Kidney glomerular epithelial cell (primary cell): ENCODE data around the gene HLA-E.
"Not testable (repeated sequence)": the region's sequence is repeated elsewhere in the genome, so short reads cannot be mapped to it uniquely, and the experiment has no call there.

Experiments used
- DNase-seq: peaks from one replicate; lab custom pipeline; 2025; lab: John Stamatoyannopoulos, UW

HLA-E gene

GRCh38 chr6:30481211-30481964 is 7.9 kb upstream of the HLA-E start:
- no peak for DNase-seq

GRCh38 chr6:30481965-30482644 is 7.2 kb upstream of the HLA-E start:
- DNase-seq, result peak; percentile 46

- peak; percentile 58 for DNase-seq
These were observed 5.5 kb upstream of the HLA-E start for GRCh38 chr6:30483677-30484279.

- DNase-seq, result no peak
These were observed 4.1 kb upstream of the HLA-E start for GRCh38 chr6:30485236-30485635.

GRCh38 chr6:30487926-30488325 is 1.4 kb upstream of the HLA-E start:
- no peak for DNase-seq

GRCh38 chr6:30488697-30489080 is 620 bp upstream of the HLA-E start:
- DNase-seq, result not testable (repeated sequence)

GRCh38 chr6:30490026-30490876 is 942 bp downstream of the HLA-E start:
- peak; percentile 23 for DNase-seq

- DNase-seq, result not testable (repeated sequence)
These were observed 2.1 kb downstream of the HLA-E start for GRCh38 chr6:30491291-30491953.

GRCh38 chr6:30491991-30492952 is 3.0 kb downstream of the HLA-E start:
- DNase-seq, result no peak

- DNase-seq, result no peak
These were observed 4.4 kb downstream of the HLA-E start for GRCh38 chr6:30493643-30494250.

- DNase-seq, result no peak
These were observed 5.1 kb downstream of the HLA-E start for GRCh38 chr6:30494291-30494861.

- DNase-seq, result not testable (repeated sequence)
These were observed 5.8 kb downstream of the HLA-E start for GRCh38 chr6:30495060-30495459.

GRCh38 chr6:30495993-30496392 is 6.7 kb downstream of the HLA-E start:
- no peak for DNase-seq

- DNase-seq, result not testable (repeated sequence)
These were observed 7.9 kb downstream of the HLA-E start for GRCh38 chr6:30497261-30497599.

- no peak for DNase-seq
These were observed 8.4 kb downstream of the HLA-E start for GRCh38 chr6:30497714-30498113.

GRCh38 chr6:30498705-30499104 is 9.4 kb downstream of the HLA-E start:
- DNase-seq, result not testable (repeated sequence)

- DNase-seq, result no peak
These were observed 11.4 kb downstream of the HLA-E start for GRCh38 chr6:30500421-30501355.
